Measurements from ENCODE around the gene EGLN2.
"Not testable (repeated sequence)": the region's sequence is repeated elsewhere in the genome, so short reads cannot be mapped to it uniquely, and the experiment has no call there.

EGLN2 gene

DNA sequence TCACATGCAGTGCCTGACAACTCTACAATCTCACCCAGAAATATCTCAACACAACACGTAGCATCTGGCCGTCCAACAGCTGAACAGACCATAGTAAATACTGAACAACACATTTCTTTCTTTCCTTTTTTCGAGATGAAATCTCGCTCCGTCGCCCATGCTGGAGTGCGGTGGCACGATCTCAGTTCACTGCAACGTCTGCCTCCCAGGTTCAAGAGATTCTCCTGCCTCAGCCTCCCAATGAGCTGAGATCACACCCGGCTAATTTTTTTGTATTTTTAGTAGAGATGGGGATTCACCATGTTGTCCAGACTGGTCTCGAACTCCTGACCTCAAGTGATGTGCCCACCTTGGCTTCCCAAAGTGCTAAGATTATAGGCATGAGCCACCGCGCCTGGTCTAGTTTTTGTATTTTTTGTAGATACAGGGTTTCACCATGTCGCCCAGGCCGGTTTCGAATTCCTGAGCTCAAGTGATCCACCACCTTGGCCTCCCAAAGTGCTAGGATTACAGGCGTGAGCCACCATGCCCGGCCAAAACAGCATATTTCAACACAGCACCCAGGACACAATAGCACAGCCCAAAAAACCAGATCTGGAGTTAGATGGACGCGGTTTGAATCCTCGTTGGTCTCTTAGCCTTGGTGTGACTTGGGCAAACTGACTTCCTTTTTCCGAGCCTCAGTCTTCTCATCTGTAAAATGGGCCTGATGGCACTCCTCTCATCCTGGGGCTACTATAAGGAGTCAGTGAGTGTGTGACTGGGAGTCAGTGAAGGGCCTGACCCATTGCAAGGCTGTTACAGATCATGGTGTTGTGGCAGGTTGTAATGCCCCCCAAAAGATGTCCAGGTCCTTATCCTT, 28.6 kb downstream of the EGLN2 start:
- no peaks in the 10 kb centered on the region for H3K9me3 ChIP-seq (ENCODE audit: control insufficient read depth, insufficient read depth, low read length)
- no peaks in the 10 kb centered on the region for H3K4me1 ChIP-seq (ENCODE audit: control insufficient read depth, insufficient read depth, low read length)
- H3K4me3 ChIP-seq (ENCODE audit: low read depth, low read length), result no peak overlapping the region
- H3K36me3 ChIP-seq (ENCODE audit: control insufficient read depth, insufficient read depth, low read length), result no peaks in the 10 kb centered on the region
- no peak overlapping the region for H3K9ac ChIP-seq (ENCODE audit: low read depth, low read length)
- H3K27me3 ChIP-seq (ENCODE audit: control insufficient read depth, insufficient read depth, low read length), result no peaks in the 10 kb centered on the region

DNA sequence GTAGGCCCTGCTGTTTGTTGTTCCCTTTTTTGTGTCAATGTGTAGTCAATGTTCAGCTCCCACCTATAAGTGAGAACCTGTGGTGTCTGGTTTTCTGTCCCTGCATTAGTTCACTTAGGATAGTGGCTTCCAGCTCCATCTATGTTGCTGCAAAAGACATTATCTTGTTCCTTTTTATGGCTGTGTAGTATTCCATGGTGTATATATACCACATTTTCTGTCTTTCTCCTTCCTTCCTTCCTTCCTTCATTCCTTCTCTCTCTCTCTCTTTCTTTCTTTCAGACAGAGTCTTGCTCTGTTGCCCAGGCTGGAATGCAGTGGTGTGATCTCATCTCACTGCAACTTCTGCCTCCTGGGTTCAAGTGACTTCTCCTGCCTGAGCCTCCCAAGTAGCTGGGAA, 30.2 kb downstream of the EGLN2 start:
- no peaks in the 10 kb centered on the region for H3K27me3 ChIP-seq (ENCODE audit: control insufficient read depth, insufficient read depth, low read length)
- H3K36me3 ChIP-seq (ENCODE audit: control insufficient read depth, insufficient read depth, low read length), result no peaks in the 10 kb centered on the region
- no peaks in the 10 kb centered on the region for H3K4me1 ChIP-seq (ENCODE audit: control insufficient read depth, insufficient read depth, low read length)
- no peak overlapping the region for H3K4me3 ChIP-seq (ENCODE audit: low read depth, low read length)
- H3K9me3 ChIP-seq (ENCODE audit: control insufficient read depth, insufficient read depth, low read length), result no peaks in the 10 kb centered on the region
- no peak overlapping the region for H3K9ac ChIP-seq (ENCODE audit: low read depth, low read length)

DNA sequence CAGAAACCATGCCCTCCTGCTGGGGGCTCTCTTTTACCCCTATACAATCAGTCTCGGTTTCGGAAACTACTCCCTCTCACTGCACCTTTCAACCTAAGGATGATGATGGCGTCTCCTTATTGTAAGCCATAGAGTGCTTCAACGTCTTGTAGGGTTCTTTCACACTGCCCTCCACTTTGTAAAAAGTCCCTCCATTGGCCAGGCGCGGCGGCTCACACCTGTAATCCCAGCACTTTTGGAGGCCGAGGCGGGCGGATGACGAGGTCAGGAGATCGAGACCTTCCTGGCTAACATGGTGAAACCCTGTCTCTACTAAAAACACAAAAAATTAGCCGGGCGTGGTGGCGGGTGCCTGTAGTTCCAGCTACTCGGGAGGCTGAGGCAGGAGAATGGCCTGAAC, 31.8 kb downstream of the EGLN2 start:
- not testable (repeated sequence) for H3K4me3 ChIP-seq (ENCODE audit: low read depth, low read length); H3K27me3 ChIP-seq (ENCODE audit: control insufficient read depth, insufficient read depth, low read length); H3K9me3 ChIP-seq (ENCODE audit: control insufficient read depth, insufficient read depth, low read length); H3K9ac ChIP-seq (ENCODE audit: low read depth, low read length); H3K36me3 ChIP-seq (ENCODE audit: control insufficient read depth, insufficient read depth, low read length); H3K4me1 ChIP-seq (ENCODE audit: control insufficient read depth, insufficient read depth, low read length)

DNA sequence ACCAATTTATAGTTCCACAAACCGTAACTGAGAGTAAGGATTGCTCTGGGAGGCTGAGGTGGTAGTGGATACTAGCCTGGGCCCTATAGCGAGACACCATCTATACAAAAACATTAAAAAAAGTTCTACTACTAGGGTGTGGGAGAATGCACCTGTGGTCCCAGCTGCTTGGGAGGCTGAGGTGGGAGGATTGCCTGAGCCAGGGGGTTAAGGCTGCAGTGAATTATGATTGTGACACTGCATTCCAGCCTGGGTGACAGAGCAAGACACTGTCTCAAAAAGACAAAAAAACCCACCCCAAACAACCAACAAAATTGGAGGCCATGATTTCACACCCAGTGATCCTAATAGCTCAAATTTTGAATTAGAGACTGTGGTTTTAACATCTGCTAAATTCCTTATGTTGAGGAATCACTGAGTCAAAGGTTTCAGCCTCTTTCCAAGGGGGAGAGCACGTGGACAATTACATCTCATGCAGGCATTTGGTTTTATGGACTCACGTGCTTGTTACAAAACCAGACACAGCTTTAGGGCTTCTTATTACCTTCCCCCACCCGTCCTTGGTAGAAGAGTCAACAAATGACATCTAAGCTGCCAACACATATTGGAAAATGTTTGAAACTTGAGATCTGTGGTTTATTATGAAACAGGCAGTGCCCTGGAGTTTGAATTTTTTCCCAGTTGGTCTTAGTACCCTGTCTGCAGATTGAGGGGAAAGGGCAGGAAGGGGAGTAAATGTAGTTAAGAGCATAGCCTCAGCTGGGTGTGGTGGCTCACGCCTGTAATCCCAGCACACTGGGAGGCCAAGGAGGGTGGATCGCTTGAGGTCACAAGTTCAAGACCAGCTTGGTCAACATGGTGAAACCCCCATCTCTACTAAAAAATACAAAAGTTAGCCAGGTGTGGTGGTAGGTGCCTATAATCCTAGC, 32.8 kb downstream of the EGLN2 start:
- no peaks in the 10 kb centered on the region for H3K27me3 ChIP-seq (ENCODE audit: control insufficient read depth, insufficient read depth, low read length)
- H3K9ac ChIP-seq (ENCODE audit: low read depth, low read length), result no peak overlapping the region
- H3K4me3 ChIP-seq (ENCODE audit: low read depth, low read length), result no peak overlapping the region
- no peaks in the 10 kb centered on the region for H3K4me1 ChIP-seq (ENCODE audit: control insufficient read depth, insufficient read depth, low read length)
- H3K9me3 ChIP-seq (ENCODE audit: control insufficient read depth, insufficient read depth, low read length), result no peaks in the 10 kb centered on the region
- no peaks in the 10 kb centered on the region for H3K36me3 ChIP-seq (ENCODE audit: control insufficient read depth, insufficient read depth, low read length)

DNA sequence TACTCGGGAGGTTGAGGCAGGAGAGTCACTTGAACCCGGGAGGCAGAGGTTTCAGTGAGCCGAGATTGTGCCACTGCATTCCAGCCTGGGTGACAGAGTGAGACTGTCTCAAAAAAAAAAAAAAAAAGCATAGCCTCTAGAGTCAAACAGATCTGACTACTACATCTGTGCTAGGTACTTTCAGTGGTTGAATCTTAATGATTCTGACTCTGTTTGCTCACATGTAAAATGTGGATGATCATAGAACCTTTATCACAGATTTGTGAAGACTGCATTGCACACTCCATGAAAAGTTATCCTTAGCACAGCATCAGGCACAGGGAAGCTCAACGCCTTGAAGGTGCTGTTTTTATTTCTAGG, 33.4 kb downstream of the EGLN2 start:
- H3K9ac ChIP-seq (ENCODE audit: low read depth, low read length); H3K4me3 ChIP-seq (ENCODE audit: low read depth, low read length); H3K9me3 ChIP-seq (ENCODE audit: control insufficient read depth, insufficient read depth, low read length); H3K27me3 ChIP-seq (ENCODE audit: control insufficient read depth, insufficient read depth, low read length); H3K36me3 ChIP-seq (ENCODE audit: control insufficient read depth, insufficient read depth, low read length); H3K4me1 ChIP-seq (ENCODE audit: control insufficient read depth, insufficient read depth, low read length): not testable (repeated sequence)

DNA sequence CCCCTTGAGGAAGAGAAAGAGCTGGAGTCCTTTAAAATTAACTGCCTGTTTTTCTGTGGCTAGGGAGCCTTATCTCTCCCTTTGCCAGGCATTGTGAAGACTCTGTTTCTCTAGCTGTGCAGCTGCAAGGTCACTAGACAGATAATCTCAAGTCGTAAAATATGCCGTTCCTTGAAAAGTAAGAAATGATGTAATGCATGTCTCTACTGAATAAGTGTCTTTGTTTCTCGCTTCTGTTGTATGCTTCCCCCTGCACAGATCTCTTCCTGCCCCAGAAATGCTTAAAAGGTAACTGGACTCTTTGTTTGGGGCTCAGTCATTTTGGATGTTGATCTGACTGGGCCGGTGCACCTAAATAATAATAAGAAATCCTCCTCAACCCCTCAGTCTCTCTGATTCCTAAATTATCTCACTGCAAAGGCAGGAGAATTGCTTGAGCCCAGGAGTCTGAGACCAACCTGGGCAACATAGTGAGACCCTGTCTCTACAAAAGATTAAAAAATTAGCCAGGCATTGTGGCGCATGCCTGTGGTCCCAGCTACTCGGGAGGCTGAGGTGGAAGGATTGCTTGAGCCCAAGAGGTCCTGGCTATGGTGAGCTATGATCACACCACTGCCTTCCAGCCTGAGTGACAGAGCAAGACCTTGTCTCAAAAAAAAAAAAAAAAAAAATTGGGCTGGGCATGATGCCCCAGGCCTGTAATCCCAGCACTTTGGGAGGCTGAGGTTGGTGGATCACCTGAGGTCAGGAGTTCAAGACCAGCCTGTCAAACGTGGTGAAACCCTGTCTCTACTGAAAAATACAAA, 34.9 kb downstream of the EGLN2 start:
- not testable (repeated sequence) for H3K9me3 ChIP-seq (ENCODE audit: control insufficient read depth, insufficient read depth, low read length); H3K4me3 ChIP-seq (ENCODE audit: low read depth, low read length); H3K4me1 ChIP-seq (ENCODE audit: control insufficient read depth, insufficient read depth, low read length); H3K36me3 ChIP-seq (ENCODE audit: control insufficient read depth, insufficient read depth, low read length); H3K9ac ChIP-seq (ENCODE audit: low read depth, low read length); H3K27me3 ChIP-seq (ENCODE audit: control insufficient read depth, insufficient read depth, low read length)

DNA sequence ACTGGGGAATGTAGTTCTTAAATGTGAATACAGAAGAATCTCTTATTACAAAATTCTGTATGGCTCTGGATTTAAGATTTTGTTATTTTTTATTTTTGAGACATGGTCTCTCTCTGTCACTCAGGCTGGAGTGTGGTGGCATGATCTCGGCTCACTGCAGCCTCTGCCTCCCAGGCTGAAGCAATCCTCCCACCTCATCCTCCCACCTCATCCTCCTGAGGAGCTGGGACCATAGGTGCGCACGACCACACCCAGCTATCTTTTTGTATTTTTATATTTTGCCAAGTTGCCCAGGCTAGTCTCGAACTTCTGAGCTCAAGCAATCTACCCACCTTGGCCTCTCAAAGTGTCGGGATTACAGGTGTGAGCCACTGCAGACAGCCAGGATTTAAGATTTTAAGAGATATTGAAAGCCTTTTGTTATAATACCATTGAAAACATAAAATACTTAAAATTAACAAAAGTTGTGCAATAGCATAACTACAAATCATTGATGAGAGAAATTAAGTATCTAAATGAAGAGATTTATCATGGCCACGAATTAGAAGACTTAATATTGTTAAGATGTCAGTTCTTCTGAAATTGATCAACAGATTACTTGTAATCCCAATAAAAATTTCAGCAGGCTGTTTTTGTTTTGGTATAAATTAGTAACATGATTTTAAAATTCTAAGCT, 37.9 kb downstream of the EGLN2 start:
- Histone ChIP-seq H3K27me3 (ENCODE audit: control insufficient read depth, insufficient read depth, low read length) (no peaks in the 10 kb centered on the region), H3K4me3 (ENCODE audit: low read depth, low read length) (no peak overlapping the region), H3K4me1 (ENCODE audit: control insufficient read depth, insufficient read depth, low read length) (no peaks in the 10 kb centered on the region), H3K9me3 (ENCODE audit: control insufficient read depth, insufficient read depth, low read length) (no peaks in the 10 kb centered on the region), H3K36me3 (ENCODE audit: control insufficient read depth, insufficient read depth, low read length) (no peaks in the 10 kb centered on the region), H3K9ac (ENCODE audit: low read depth, low read length) (no peak overlapping the region)

DNA sequence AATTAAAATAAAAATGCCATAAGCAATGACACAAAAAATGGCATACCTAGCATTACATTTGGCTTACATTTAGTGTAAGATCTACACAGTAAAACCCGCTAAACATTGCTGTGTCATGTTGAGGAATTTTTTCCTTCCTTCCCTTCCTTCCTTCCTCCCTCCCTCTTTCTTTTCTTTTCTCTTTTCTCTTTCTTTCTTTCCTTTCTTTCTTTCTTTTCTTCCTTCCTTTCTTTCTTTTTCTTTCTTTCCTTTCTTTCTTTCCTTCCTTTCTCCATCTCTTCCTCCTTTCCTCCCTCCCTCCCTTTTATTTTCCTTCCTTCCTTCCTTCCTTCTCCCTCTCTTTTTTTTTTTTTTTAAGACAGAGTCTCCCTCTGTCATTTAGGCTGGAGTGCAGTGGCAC, 39.5 kb downstream of the EGLN2 start:
- H3K36me3 ChIP-seq (ENCODE audit: control insufficient read depth, insufficient read depth, low read length); H3K9ac ChIP-seq (ENCODE audit: low read depth, low read length); H3K4me1 ChIP-seq (ENCODE audit: control insufficient read depth, insufficient read depth, low read length): not testable (repeated sequence)

DNA sequence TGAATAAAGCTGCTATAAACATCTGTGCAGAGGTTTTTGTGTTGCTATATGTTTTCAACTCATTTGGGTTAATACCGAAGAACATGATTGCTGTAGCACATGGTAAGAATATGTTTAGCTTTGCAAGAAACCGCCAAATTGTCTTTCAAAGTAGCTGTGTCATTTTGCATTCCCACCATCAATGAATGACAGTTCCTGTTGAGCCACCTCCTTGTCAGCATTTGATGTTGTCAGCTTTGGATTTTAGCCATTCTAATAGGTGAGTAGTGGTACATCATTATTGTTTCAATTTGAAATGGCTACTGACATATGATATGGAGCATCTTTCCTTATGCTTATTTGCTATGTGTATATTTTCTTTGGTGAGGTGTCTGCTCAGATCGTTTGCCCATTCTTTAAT, 43.0 kb downstream of the EGLN2 start:
- H3K9ac ChIP-seq (ENCODE audit: low read depth, low read length); H3K9me3 ChIP-seq (ENCODE audit: control insufficient read depth, insufficient read depth, low read length); H3K4me3 ChIP-seq (ENCODE audit: low read depth, low read length); H3K27me3 ChIP-seq (ENCODE audit: control insufficient read depth, insufficient read depth, low read length); H3K36me3 ChIP-seq (ENCODE audit: control insufficient read depth, insufficient read depth, low read length); H3K4me1 ChIP-seq (ENCODE audit: control insufficient read depth, insufficient read depth, low read length): not testable (repeated sequence)

More for the DNA sequence above, 39.5 kb downstream of the EGLN2 start:
- H3K9me3 ChIP-seq (ENCODE audit: control insufficient read depth, insufficient read depth, low read length); H3K4me3 ChIP-seq (ENCODE audit: low read depth, low read length); H3K27me3 ChIP-seq (ENCODE audit: control insufficient read depth, insufficient read depth, low read length): not testable (repeated sequence)

DNA sequence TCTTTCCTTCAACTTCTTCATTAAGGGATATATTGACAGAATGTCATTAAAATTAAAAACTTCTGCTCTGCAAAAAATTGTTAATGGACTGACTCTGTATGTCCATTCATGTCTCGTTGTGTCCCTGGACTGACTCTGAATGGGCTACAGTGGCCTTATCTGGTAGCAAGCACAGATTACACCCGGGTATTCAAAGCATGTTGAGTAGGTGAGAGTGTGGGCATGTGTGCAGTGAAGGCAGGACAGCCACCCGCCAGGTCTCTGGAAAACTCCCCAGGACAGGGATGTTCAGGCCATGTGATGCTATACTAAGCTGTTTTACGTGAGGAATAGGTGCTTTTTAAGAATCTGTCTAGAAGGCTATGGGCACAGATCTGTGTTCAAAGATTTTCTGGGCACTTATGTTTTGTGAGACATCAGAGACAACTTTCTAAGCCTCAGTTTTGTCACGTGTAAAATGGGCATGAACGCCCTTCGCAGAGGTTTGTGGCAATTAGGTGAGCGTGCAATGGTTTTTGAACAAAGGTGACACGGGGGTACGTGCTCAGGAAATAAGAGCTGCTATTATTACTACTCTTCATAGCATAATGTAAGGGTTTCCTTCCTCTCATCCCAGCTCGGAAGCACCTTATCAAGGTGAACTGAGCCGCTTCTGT, 44.1 kb downstream of the EGLN2 start:
- H3K9ac ChIP-seq (ENCODE audit: low read depth, low read length); H3K36me3 ChIP-seq (ENCODE audit: control insufficient read depth, insufficient read depth, low read length); H3K4me1 ChIP-seq (ENCODE audit: control insufficient read depth, insufficient read depth, low read length); H3K27me3 ChIP-seq (ENCODE audit: control insufficient read depth, insufficient read depth, low read length); H3K9me3 ChIP-seq (ENCODE audit: control insufficient read depth, insufficient read depth, low read length): not testable (repeated sequence)
- peak overlapping the region; percentile 35 for H3K4me3 ChIP-seq (ENCODE audit: low read depth, low read length)

DNA sequence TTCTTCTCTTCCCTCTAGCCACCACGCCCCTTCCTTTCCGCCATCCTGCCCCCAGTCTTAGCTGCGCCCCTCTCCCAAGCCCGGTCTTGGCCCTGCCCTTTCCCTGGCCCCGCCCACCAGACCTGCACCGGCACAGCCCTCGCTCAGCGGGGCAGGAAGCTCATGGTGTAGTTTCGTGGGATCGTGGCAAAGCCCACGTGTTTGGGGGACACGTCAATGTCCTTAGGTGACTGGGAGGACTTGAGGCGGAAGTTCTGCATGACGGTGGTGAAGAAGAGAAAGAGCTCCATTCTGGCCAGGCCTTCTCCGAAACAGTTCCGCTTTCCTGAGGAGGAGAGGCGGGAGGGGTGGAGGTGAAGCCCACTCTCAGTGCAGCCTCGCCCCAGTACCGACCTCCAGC, 44.7 kb downstream of the EGLN2 start:
- H3K9ac ChIP-seq (ENCODE audit: low read depth, low read length); H3K9me3 ChIP-seq (ENCODE audit: control insufficient read depth, insufficient read depth, low read length); H3K36me3 ChIP-seq (ENCODE audit: control insufficient read depth, insufficient read depth, low read length); H3K4me1 ChIP-seq (ENCODE audit: control insufficient read depth, insufficient read depth, low read length): not testable (repeated sequence)
- Histone ChIP-seq H3K27me3 (ENCODE audit: control insufficient read depth, insufficient read depth, low read length) (peaks cover 13% of the 10 kb centered on the region), H3K4me3 (ENCODE audit: low read depth, low read length) (peak overlapping the region; percentile 35)
